GM20431 (cell line): ENCODE measurements around the gene DNAL1.

Experiments
- in situ Hi-C: fragments of 300-500 bp; cut with MseI, MboI; formaldehyde crosslinking; loops from one replicate; pipeline ENCODE4 v1.15.0; 2020; ENCODE audit warnings: low sequenced_read_pairs; ENCODE audit not compliant: unreplicated experiment

Gene DNAL1

GRCh38 chr14:73740618-73741326 is 96.0 kb downstream of the DNAL1 start:
- in situ Hi-C loops, result no loop called here

GRCh38 chr14:73741386-73741875 is 96.6 kb downstream of the DNAL1 start:
- in situ Hi-C loops, result no loop called here

DNA sequence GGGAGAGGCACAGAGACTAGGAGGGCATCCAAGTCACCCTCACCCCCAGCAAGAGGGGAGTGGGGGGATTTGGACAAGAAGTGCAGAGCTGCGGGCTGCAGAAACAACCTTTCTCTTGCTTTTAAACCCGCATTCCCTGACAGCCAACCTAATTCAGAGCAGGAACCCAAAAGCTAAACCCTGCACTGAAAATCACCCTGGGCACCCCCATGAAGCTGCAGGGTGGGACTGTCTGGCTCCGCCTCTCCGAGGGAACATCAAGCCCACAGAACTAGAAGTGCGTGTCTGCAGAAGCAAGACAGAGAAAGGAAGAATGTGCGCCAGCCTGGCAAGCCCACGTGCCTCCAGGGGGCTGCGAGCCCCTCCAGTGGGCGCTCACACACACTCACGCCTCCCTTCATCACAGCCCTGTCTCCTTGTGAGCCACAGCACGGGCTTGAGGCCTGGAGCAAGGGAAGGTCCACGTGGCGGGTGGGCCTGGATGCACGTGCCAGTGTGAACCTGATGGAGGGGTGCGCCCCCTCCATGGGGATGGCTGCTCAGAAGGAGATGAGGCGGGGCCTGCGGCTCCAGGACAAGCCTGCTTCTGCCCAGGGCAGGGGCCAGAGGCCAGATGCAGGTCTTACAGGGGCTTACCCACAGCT is 97.2 kb downstream of the DNAL1 start:
- in situ Hi-C loops, result no loop called here

GRCh38 chr14:73742520-73743238 is 97.9 kb downstream of the DNAL1 start:
- in situ Hi-C loops, result no loop called here

- in situ Hi-C loops, result no loop called here
Measured at GRCh38 chr14:73743431-73743931, 98.7 kb downstream of the DNAL1 start.

DNA sequence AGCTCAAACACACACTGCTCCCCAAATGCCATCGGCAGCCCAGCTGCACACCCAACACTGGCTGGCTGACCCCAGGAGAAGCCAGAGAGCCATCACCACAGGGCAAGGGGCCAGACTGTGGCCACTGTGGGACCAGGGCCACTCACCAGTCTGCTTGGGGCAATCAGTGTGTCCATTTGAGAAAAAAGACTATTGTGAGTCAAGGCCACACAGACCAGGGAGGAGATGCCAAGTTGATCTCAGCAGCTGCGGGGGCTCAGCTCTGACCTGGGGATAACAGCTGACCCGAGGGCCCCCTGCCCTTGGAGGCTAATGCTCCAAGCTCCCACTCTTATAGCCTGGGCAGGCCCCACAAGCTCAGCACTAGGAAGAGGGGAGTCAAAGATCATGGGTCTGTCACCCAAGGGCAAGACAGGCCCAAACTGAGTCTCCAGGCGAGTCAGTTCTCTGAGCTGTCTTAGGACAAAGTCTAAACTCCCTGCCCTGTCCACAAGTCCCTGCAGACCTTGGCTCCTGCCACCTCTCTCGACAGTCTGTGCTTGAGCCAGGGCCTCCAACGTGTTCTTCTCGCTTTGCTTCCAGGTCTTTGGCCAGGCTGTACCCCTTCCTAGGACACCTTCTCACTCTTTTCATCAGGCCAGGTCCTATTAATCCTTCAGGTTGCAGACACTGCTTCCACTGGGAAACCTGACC is 99.5 kb downstream of the DNAL1 start:
- in situ Hi-C loops, result no loop called here

- in situ Hi-C loops, result no loop called here
Measured at GRCh38 chr14:73744874-73745529, 100.2 kb downstream of the DNAL1 start.

DNA sequence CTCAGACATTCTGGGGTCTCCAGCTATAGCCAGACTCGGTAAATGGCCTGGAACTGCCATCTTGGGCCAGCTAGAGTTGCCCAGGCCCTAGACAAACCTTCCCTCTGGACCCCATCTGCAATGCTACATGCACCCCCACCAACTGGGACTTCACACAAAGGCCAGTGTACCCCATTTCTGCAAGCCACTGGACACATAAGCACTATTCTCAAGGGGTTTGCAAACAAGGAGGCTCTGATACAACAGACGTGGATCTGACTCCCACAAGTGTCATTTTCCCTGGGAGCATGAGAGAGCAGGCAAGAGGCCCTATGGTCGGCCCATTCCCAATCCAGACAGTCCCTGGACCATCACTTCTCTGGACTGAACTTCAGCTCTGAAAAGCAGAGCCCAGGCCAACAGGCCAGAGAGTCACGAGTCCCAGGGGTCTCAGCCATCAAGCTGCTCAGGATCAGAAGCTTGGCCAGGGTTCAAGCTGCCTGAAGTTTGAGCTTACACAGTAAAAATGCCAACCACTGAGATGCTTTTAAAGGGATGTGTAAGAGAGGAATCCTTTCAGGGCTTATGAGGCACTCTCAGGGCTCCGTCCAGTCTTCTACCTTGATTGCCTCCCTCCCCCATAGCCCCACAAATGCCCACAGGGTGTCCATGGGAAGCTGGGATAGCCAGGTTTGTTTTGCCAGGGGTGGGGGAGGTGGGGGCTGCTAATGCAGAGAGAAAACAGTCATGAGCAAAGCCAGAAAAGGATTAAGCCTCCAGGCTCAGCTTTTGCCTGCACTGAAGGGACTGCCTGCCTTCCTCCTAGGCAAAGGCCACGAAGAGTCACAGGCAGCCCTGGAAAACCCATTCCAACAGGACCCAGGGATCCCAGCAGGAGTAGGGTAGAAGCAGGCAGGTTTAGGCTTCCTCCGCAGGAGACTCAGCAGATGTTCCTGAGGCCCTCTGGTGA is 101.1 kb downstream of the DNAL1 start:
- in situ Hi-C loops, result no loop called here

DNA sequence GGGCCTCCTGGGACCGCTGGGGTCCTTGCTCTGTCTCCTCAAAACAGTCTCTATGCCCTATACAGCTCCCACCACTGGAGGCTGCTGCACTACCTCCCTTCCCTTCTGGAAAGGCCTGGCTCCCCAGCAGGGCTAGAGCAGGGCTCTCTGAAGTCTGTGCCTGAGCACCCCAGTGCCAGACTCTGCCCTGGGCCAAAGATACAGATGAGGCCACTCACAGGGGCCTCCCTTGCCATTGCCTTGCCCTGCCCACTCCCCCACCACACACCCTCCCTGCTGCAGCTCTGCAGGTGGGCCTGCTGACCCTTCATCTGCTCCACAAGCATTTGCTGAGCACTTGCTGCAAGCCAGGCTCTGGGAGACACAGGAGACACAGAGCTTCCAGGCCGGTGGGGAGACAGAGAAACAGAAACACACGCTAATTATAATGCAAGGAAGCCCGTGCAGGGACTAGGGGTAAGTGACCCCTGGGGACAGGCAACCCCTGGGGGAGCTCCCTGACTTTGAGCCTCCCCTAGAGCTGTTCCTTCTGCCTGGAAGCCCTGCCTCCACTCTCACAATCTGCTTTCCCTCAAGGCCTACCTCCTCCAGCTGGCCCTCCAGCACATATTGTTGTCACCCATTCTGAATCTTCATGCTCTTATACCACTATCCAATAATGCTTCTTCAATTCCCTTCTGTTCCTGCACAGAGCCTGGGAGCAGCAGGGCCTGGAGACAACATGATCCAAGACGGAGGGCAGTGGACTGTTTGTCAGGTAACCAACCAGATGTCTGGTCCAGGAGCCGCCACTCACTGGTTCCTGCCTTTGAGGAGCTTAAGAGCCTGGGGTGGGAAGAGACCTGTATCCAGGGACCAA is 102.0 kb downstream of the DNAL1 start:
- in situ Hi-C loops, result no loop called here

GRCh38 chr14:73747379-73748211 is 102.8 kb downstream of the DNAL1 start:
- in situ Hi-C loops, result no loop called here

DNA sequence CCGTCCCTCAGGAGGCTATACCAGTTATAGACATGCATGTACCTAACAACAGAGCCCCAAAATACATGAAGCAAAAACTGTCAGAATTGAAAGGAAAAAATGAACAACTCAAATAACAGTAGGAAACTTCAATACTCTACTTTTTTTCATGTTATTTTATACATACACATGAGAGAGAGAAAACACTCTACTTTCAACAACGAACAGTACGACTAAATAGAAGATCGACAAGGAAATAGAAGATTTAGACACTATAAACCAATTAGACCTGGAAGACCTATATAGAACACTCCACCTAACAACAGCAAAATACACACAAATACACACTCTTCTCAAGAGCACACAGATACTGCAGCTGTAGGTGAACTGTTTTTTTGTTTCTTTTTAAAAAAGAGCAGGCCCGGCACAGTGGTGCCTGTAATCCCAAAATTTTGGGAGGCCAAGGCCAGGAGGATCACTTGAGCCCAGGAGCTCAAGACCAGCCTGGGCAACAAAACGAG is 104.1 kb downstream of the DNAL1 start:
- in situ Hi-C loops, result no loop called here

DNA sequence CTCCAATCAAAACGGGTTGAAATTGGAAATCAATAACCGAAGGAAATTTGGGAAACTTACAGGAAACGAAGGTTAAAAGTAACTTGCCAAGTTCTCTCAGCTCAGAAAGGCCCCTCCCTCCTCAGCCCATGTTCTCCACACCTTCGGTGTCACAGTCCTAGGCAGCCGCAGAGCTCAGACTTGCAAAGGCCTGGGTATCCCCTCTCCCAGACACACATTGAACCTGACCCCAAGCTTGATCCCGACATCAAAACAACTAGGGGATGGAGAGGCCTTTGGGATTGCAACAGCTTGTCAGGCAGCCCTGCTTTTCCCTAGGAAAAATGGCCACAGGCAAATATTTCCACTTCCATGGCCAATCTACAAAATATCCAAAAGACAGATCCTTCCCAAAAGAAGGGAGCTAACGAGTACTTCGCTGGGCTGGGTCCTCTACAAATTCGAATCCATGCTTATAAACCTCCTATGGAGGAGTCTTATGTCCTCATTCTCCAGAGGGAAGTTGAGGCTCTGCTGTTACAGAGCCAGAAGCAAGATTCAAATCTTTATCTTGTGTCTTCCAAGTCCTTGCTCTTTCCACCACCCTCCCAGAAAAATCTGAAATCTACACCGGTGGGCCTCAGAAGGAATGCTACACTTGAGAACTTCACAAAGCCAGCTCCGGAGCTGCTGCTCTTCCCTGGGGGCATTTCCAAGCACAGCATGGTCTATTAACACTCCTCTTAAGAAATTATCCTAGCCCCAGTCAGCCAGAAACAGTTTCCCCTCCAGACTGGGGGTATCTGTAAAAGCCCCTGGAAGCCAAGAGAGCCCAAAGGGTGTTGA is 105.1 kb downstream of the DNAL1 start:
- in situ Hi-C loops, result no loop called here

GRCh38 chr14:73750531-73750901 is 105.7 kb downstream of the DNAL1 start:
- in situ Hi-C loops, result no loop called here

DNA sequence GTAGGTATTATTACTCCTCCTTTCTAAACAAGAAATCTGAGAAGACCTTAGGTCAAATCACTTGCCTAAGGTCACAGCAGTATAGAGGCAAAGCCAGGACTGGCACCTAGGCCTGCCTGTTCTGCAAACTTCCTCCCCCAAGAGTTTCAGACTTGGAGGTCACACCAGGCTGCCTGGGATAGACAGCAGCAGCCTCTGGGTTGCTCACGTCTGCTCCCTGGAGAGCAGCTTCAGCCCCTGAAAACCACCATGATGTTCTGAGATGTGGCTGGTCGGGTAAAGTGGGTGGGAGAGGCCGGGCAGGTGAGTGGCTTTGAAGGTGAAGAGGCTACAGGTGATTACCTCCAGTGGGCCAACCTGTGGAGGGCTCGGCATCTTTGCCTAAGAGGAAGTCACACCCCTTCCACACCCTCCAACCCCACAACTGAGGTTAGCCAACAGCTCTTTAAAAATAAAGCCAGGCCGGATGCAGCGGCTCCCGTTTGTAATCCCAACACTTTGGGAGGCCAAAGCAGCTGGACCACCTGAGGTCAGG is 106.4 kb downstream of the DNAL1 start:
- in situ Hi-C loops, result no loop called here

DNA sequence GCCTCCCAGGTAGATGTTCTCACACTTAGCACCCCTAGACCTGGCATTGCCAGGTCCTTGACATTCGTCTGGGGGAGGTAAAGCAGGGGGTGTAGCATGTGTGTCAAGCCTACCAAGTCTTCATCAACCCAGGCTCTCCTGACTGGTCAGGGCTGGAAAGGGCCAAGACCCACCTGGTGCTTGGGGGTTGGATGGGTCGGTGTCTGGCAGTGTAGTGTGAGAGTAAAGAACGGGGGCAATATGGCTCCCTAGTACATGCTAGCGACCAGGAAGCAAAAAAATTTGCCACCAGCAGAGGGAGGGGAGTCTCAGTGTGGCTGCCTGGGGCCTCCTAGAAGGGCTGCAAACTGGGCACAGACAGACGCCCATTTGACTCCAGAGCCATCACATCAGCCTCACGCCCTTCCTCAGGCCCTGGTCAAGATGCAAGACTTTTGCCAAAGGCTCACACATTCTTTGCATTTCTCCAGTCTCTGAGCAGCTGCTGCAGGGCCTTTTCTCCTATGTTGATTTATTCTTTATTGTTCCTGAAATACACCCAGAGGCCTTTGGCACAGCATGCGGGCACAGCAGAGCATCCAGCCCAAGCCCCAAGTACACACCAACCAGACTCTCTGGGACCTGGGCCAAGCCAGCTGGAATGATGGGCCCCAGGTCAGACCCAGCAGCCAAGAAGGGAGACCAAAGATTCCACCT is 107.7 kb downstream of the DNAL1 start:
- in situ Hi-C loops, result no loop called here
